Transverse colon (tissue), 4 donors: ENCODE measurements around the gene LSMEM2.
A peak's percentile ranks its signal among the peaks of the same experiment; 100 is the strongest.

Experiments used
- CTCF ChIP-seq, 5 experiments: fragments of 200-600 bp in 3 of 5; fragments of 450-650 bp in 2 of 5; sonication (generic) in 3 of 5; IDR thresholded peaks; 1 replicate in 2 of 5; 2 replicates in 3 of 5; pipeline ENCODE4 v1.5.1; 2016 to 2017; ENCODE audit warnings: antibody characterized with exemption in 5 of 5, inconsistent platforms in 3 of 5, mild to moderate bottlenecking in 2 of 5, moderate library complexity in 1 of 5
- EP300 ChIP-seq: sonication (generic); formaldehyde crosslinking; IDR thresholded peaks from one replicate; pipeline ENCODE4 v1.6.1; 2017; ENCODE audit warnings: antibody characterized with exemption, low read depth
- POLR2A ChIP-seq: fragments of 450-650 bp; IDR thresholded peaks from one replicate; pipeline ENCODE4 v1.6.1; 2016; ENCODE audit warnings: antibody characterized with exemption, mild to moderate bottlenecking, moderate library complexity
- POLR2AphosphoS5 ChIP-seq, 3 donors: sonication (generic); formaldehyde crosslinking; IDR thresholded peaks; one replicate each; pipeline ENCODE4 v1.6.1; 2016; ENCODE audit warnings: antibody characterized with exemption in 3 of 3

GRCh38 chr3:50256978-50257890 is 21.7 kb upstream of the LSMEM2 start:
- no peak for TF ChIP-seq POLR2A
- TF ChIP-seq CTCF (IDR thresholded peaks at IDR 0.05): peak; percentile 35 to 60 (median 46)
- TF ChIP-seq POLR2AphosphoS5 (IDR thresholded peaks at IDR 0.05): no peak
- no peak for TF ChIP-seq EP300
